Astrocyte of the spinal cord (primary cell): Measurements from ENCODE around the gene ACYP1.

Experiments used
- DNase-seq: peaks from one replicate; pipeline ENCODE4 v3.0.0; 2011; ENCODE audit warnings: low read depth, low spot score
- H3K4me3 ChIP-seq: 2 replicates; pipeline ENCODE4 v1.5.1; 2011; ENCODE audit warnings: low read depth, mild to moderate bottlenecking, low read length, moderate library complexity
- CTCF ChIP-seq: IDR thresholded peaks from 2 replicates; pipeline ENCODE4 v1.5.1; 2012; ENCODE audit warnings: low read depth, mild to moderate bottlenecking, low read length, inconsistent platforms
- in situ Hi-C: cut with HindIII; loops from 2 replicates; pipeline ENCODE4 v1.10.0; 2017; ENCODE audit warnings: low sequenced_read_pairs

ACYP1 gene

DNA sequence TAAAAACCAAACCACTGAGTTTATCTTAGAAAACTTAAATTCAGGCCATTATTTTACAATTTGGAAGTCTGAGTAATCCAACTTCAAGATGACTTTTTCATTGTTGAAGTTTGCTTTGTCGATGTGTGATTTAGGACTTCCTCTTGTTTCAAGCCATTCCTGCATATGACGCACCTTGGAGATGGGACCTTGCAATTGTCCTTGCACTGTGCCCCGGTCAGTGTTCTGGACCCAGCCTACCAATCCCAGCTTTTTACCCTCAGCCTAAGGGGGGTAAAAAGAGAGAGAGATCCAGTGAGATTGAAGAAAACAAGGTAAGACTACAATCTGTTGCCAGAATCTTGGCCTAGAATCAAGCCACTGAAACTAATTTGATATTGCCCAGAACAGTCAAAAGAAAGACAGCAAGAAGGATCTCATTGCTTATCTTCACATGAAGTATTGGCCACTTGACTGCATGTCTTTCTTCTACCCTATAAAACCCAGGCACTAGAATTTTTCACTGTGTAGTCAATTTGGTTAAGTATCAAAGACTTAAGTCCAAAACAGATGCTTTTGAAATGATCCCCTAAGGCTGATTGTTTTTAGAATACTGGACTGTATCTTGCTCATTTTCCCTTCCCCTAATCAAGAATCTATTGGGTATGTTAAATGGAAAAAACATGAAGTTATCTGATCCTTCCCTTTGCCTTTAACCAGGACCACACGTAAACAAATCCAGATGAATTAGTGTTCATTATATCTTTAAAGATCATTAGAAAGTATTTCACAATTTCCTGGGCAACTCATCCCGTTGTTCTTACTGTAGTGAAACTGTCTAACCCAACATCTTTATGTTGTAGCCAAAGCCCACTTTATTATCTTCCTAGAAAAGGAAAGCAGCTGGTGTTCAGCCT is 10.2 kb downstream of the ACYP1 start:
- in situ Hi-C loops: no loop called here
- TF ChIP-seq CTCF: no peak
- H3K4me3 ChIP-seq: no peak overlapping the region
- no peak for DNase-seq

DNA sequence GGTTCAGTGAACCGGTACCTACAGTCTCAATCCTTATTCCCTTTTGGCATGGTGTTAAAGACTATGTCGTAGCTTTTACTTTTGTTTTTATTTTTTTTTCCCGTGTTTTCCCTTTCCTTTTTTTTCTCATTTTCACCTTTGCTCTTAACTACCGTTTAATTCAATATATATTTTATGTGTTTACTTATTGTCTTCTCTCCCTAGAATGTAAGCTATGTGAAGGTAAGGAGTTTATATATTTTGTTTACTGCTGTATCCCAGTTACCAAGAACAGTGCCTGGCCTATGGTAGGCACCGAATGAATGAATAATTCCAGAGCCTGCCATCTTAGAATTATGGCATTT is 12.3 kb downstream of the ACYP1 start:
- TF ChIP-seq CTCF: no peak
- H3K4me3 ChIP-seq: peak overlapping the region; percentile 52
- DNase-seq: no peak
- in situ Hi-C loops: no loop called here

DNA sequence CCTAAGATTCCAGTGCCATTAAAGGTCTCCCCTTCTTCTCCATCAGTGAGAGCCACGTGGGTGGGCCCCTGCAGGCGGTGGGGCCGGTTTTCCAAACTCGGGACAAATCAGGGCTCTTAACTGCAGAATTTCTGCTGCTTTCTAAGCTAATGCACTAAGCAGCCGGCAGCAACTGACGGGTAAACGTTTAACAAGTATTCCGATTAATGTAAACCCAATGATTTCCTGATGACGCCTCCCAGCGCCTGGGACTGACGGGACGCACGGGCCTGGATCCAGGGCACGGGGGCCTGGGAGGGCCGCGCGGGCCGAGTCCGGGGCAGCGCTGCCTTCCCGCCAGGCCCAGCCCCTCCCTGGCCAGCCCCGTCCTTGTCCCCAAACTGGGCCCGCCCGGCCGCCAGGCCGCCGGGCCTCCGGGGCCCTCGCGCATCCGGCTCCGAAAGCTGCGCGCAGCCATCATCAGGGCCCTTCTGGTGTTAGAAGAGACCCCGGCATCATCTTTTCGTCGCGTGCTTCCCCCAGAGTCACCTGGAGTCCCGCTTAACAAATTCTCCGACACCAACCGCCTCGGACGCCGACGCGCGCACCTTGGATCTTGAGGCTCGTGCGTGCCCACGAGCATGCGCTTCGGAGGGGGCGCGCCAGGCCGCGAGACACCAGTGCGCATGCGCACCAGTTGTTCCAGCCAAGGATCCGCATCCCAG is 12.8 kb downstream of the ACYP1 start, which contains the start of gene MLH3:
TSS of gene MLH3 (minus strand) at position 616 of the 704 bp plus-strand sequence. CDS start 1,812 bp downstream, outside the sequence.
- H3K4me3 ChIP-seq: peak within 1 kb of the TSS; percentile 52
- peak; percentile 78 for DNase-seq
- in situ Hi-C loops: no loop called here
- TF ChIP-seq CTCF: no peak

DNA sequence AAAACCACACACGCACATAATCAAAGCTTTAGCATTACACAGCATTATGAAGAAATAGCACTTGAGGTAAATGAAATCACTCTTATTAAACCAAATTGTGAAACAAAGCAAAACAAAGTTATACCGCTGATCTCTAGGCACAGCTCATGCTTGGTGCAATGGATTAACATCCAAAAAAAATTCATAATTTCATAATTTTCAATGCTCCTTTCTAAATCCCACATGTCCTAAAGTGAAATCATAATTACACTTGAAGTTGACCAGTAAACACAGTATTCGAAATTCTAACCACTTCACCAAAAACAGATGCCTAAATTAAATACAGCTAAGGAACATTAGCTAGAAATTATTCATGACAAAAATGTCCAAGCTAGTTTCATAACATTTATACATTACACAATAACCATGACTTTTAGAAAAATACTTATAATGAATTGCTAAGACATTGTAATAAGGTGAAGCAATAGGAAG is 14.1 kb downstream of the ACYP1 start:
- in situ Hi-C loops: no loop called here
- DNase-seq: no peak
- TF ChIP-seq CTCF: no peak
- no peak overlapping the region for H3K4me3 ChIP-seq

- DNase-seq: no peak
- H3K4me3 ChIP-seq: no peak overlapping the region
- no peak for TF ChIP-seq CTCF
- in situ Hi-C loops: no loop called here
Measured at GRCh38 chr14:75049136-75049535, 14.7 kb downstream of the ACYP1 start.

GRCh38 chr14:75048101-75048500 is 15.7 kb downstream of the ACYP1 start:
- in situ Hi-C loops: no loop called here
- no peak overlapping the region for H3K4me3 ChIP-seq
- TF ChIP-seq CTCF: no peak
- no peak for DNase-seq
